Stimulated activated CD8-positive, alpha-beta memory T cell treated with anti-CD3 and anti-CD28 coated beads, Interleukin-7, amount 100 ng/mL, for 1 hour (primary cell): ENCODE results near the gene TMEM273.

ENCODE experiments used
- DNase-seq, 2 donors: peaks; one replicate each; pipeline ENCODE4 v3.0.0-alpha.2; 2020; ENCODE audit warnings: low read depth in 2 of 2

TMEM273 gene

GRCh38 chr10:49187950-49188761, at the start of gene TMEM273:
TSS of gene TMEM273 (minus strand) at chr10:49188391. CDS start at chr10:49188336, 55 bp downstream.
- DNase-seq, result no peak

GRCh38 chr10:49237985-49238384, 49.8 kb upstream of the TMEM273 start:
- DNase-seq, result no peak

GRCh38 chr10:49235392-49235791, 47.2 kb upstream of the TMEM273 start:
- no peak for DNase-seq

GRCh38 chr10:49231086-49231820, 43.1 kb upstream of the TMEM273 start:
- DNase-seq, result no peak

GRCh38 chr10:49230004-49230403, 41.8 kb upstream of the TMEM273 start:
- DNase-seq, result no peak

GRCh38 chr10:49228677-49229076, 40.5 kb upstream of the TMEM273 start:
- DNase-seq, result no peak

- no peak for DNase-seq
These were observed 39.2 kb upstream of the TMEM273 start for GRCh38 chr10:49227406-49227805.

- DNase-seq, result no peak
These were observed 38.4 kb upstream of the TMEM273 start for GRCh38 chr10:49226594-49226993.

GRCh38 chr10:49225218-49225876, 37.2 kb upstream of the TMEM273 start:
- no peak for DNase-seq

GRCh38 chr10:49223205-49223604, 35.0 kb upstream of the TMEM273 start:
- no peak for DNase-seq

- no peak for DNase-seq
These were observed 34.0 kb upstream of the TMEM273 start for GRCh38 chr10:49222170-49222569.

- no peak for DNase-seq
These were observed 32.5 kb upstream of the TMEM273 start for GRCh38 chr10:49220679-49221078.

GRCh38 chr10:49220031-49220430, 31.8 kb upstream of the TMEM273 start:
- no peak for DNase-seq

- no peak for DNase-seq
These were observed 31.1 kb upstream of the TMEM273 start for GRCh38 chr10:49219248-49219647.

GRCh38 chr10:49218480-49218879, 30.3 kb upstream of the TMEM273 start:
- no peak for DNase-seq

GRCh38 chr10:49217645-49218044, 29.5 kb upstream of the TMEM273 start:
- DNase-seq, result no peak

GRCh38 chr10:49213211-49213610, 25.0 kb upstream of the TMEM273 start:
- DNase-seq, result no peak

GRCh38 chr10:49212783-49213182, 24.6 kb upstream of the TMEM273 start:
- DNase-seq, result no peak

GRCh38 chr10:49212076-49212475, 23.9 kb upstream of the TMEM273 start:
- DNase-seq, result no peak

- DNase-seq, result no peak
These were observed 20.8 kb upstream of the TMEM273 start for GRCh38 chr10:49208996-49209395.

GRCh38 chr10:49207936-49208487, 19.8 kb upstream of the TMEM273 start:
- no peak for DNase-seq

- DNase-seq, result no peak
These were observed 18.9 kb upstream of the TMEM273 start for GRCh38 chr10:49207113-49207512.
